Peyer's patch (tissue), 4 donors: ENCODE data around the gene DDC. TPM values are rescaled to one million over a fixed set of nuclear protein-coding genes. Genes with fewer than 3 reads are reported as not detected.
A peak's percentile ranks its signal among the peaks of the same experiment; 100 is the strongest.

Experiments used
- DNase-seq, 3 donors: peaks; one replicate each; pipeline ENCODE4 v3.0.0-alpha.2; 2017 to 2019
- H3K27ac ChIP-seq, 4 donors: fragments of 200-600 bp; sonication (generic); one replicate each; pipeline ENCODE4 v1.5.1; 2016 to 2019
- H3K27me3 ChIP-seq, 2 donors: fragments of 200-600 bp; sonication (generic); one replicate each; pipeline ENCODE4 v1.5.1; 2019
- H3K36me3 ChIP-seq, 3 donors: fragments of 200-600 bp; sonication (generic); one replicate each; pipeline ENCODE4 v1.5.1; 2016 to 2019
- H3K4me1 ChIP-seq, 4 donors: fragments of 200-600 bp; sonication (generic); one replicate each; pipeline ENCODE4 v1.5.1; 2016 to 2019
- H3K4me3 ChIP-seq, 4 donors: fragments of 200-600 bp; sonication (generic); 1 replicate in 3 of 4; 2 replicates in 1 of 4; pipeline ENCODE4 v1.5.1; 2016 to 2019; ENCODE audit warnings: mild to moderate bottlenecking in 1 of 4
- H3K9me3 ChIP-seq, 4 donors: fragments of 200-600 bp; sonication (generic); one replicate each; pipeline ENCODE4 v1.5.1; 2016 to 2019; ENCODE audit warnings: mild to moderate bottlenecking in 1 of 4
- POLR2A ChIP-seq, 2 donors: fragments of 450-650 bp; IDR thresholded peaks; one replicate each; pipeline ENCODE4 v1.5.1; 2017; ENCODE audit warnings: antibody characterized with exemption in 2 of 2, mild to moderate bottlenecking in 2 of 2, moderate library complexity in 2 of 2
- total RNA-seq, 4 donors: library from RNA; depleted of rRNA; stranded (reverse); fragments of >200 nt; gene quantifications; one replicate each; pipeline ENCODE4 v1.1.0, GENCODE V29; 2016
- TF ChIP-seq, protein P1 (sequence below), 6 experiments: fragments of 450-650 bp in 4 of 6; fragments of 200-600 bp in 2 of 6; sonication (generic) in 1 of 6; IDR thresholded peaks; one replicate each; pipeline ENCODE4 v1.5.1; 2017 to 2019; ENCODE audit warnings: antibody characterized with exemption in 6 of 6, mild to moderate bottlenecking in 3 of 6, moderate library complexity in 1 of 6

The DDC gene
- total RNA-seq, 4 donors from 2014 or later, result 56.9 to 314 (median 200) TPM

- no peaks in the 10 kb centered on the region for H3K9me3 ChIP-seq
- no peak overlapping the region for H3K4me3 ChIP-seq
- TF ChIP-seq, protein P1, sequence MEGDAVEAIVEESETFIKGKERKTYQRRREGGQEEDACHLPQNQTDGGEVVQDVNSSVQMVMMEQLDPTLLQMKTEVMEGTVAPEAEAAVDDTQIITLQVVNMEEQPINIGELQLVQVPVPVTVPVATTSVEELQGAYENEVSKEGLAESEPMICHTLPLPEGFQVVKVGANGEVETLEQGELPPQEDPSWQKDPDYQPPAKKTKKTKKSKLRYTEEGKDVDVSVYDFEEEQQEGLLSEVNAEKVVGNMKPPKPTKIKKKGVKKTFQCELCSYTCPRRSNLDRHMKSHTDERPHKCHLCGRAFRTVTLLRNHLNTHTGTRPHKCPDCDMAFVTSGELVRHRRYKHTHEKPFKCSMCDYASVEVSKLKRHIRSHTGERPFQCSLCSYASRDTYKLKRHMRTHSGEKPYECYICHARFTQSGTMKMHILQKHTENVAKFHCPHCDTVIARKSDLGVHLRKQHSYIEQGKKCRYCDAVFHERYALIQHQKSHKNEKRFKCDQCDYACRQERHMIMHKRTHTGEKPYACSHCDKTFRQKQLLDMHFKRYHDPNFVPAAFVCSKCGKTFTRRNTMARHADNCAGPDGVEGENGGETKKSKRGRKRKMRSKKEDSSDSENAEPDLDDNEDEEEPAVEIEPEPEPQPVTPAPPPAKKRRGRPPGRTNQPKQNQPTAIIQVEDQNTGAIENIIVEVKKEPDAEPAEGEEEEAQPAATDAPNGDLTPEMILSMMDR (IDR thresholded peaks at IDR 0.05), result no peak
- no peak for TF ChIP-seq POLR2A (IDR thresholded peaks at IDR 0.05)
- H3K27ac ChIP-seq, result no peak overlapping the region
- H3K36me3 ChIP-seq, result peaks cover 0 to 9% (median 0%) of the 10 kb centered on the region in 3 donors
- no peaks in the 10 kb centered on the region for H3K27me3 ChIP-seq
- no peak for DNase-seq
- H3K4me1 ChIP-seq, result no peaks in the 10 kb centered on the region
Measured at GRCh38 chr7:50596484-50596883, 31.3 kb upstream of the DDC start.

GRCh38 chr7:50595491-50596102 is 30.4 kb upstream of the DDC start:
- peak in 1 of 3 donors; percentile 57 for DNase-seq
- Histone ChIP-seq H3K27ac (no peak overlapping the region), H3K9me3 (no peaks in the 10 kb centered on the region), H3K4me1 (no peaks in the 10 kb centered on the region), H3K36me3 (peaks cover 0 to 9% (median 0%) of the 10 kb centered on the region in 3 donors), H3K4me3 (no peak overlapping the region), H3K27me3 (no peaks in the 10 kb centered on the region)
- no peak for TF ChIP-seq POLR2A (IDR thresholded peaks at IDR 0.05)
- TF ChIP-seq, protein P1 (IDR thresholded peaks at IDR 0.05), result peak in 4 of 6 experiments; percentile 23 to 64 (median 62)

GRCh38 chr7:50594734-50595485 is 29.7 kb upstream of the DDC start:
- no peak for TF ChIP-seq POLR2A (IDR thresholded peaks at IDR 0.05)
- TF ChIP-seq, protein P1 (IDR thresholded peaks at IDR 0.05), result no peak
- no peaks in the 10 kb centered on the region for H3K27me3 ChIP-seq
- H3K36me3 ChIP-seq, result peaks cover 0 to 9% (median 0%) of the 10 kb centered on the region in 3 donors
- DNase-seq, result no peak
- no peak overlapping the region for H3K27ac ChIP-seq
- H3K4me3 ChIP-seq, result no peak overlapping the region
- no peaks in the 10 kb centered on the region for H3K4me1 ChIP-seq
- H3K9me3 ChIP-seq, result no peaks in the 10 kb centered on the region

DNA sequence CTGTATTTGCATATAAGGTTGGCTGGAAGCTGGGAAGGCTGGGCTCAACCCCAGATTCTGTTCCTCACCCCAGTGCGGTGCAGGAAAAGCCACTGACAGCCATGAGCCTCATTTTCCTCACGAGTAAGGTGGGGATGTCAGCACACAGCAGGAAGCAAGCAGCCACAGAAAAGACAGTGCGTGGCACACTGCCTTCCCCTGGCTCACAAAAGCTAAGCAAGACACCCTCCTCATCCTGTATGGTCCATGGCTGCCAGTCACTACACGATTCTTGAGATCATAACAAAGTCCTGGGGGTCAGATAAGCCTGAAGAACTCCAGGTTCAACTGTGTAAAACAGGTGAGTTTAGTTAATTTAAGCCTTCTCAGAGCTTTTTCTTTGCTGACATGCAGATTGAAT is 28.9 kb upstream of the DDC start:
- no peak for DNase-seq
- no peak for TF ChIP-seq POLR2A (IDR thresholded peaks at IDR 0.05)
- TF ChIP-seq, protein P1 (IDR thresholded peaks at IDR 0.05), result no peak
- no peak overlapping the region for H3K27ac ChIP-seq
- no peaks in the 10 kb centered on the region for H3K27me3 ChIP-seq
- H3K36me3 ChIP-seq, result peaks cover 0 to 9% (median 0%) of the 10 kb centered on the region in 3 donors
- H3K4me1 ChIP-seq, result no peaks in the 10 kb centered on the region
- no peaks in the 10 kb centered on the region for H3K9me3 ChIP-seq
- H3K4me3 ChIP-seq, result no peak overlapping the region

GRCh38 chr7:50592940-50593339 is 27.7 kb upstream of the DDC start:
- DNase-seq, result no peak
- H3K9me3 ChIP-seq, result no peaks in the 10 kb centered on the region
- no peak overlapping the region for H3K27ac ChIP-seq
- no peaks in the 10 kb centered on the region for H3K4me1 ChIP-seq
- peaks cover 0 to 9% (median 0%) of the 10 kb centered on the region in 3 donors for H3K36me3 ChIP-seq
- no peaks in the 10 kb centered on the region for H3K27me3 ChIP-seq
- H3K4me3 ChIP-seq, result no peak overlapping the region
- TF ChIP-seq, protein P1 (IDR thresholded peaks at IDR 0.05), result no peak
- no peak for TF ChIP-seq POLR2A (IDR thresholded peaks at IDR 0.05)
